HG02623 (cell line): ENCODE data around the gene PSMG3.

ENCODE experiments used
- ATAC-seq: cut with Tn5 transposase; IDR thresholded peaks from one replicate; pipeline ENCODE4 v1.9.1; 2021; ENCODE audit warnings: moderate library complexity; ENCODE audit not compliant: unreplicated experiment

Gene PSMG3

DNA sequence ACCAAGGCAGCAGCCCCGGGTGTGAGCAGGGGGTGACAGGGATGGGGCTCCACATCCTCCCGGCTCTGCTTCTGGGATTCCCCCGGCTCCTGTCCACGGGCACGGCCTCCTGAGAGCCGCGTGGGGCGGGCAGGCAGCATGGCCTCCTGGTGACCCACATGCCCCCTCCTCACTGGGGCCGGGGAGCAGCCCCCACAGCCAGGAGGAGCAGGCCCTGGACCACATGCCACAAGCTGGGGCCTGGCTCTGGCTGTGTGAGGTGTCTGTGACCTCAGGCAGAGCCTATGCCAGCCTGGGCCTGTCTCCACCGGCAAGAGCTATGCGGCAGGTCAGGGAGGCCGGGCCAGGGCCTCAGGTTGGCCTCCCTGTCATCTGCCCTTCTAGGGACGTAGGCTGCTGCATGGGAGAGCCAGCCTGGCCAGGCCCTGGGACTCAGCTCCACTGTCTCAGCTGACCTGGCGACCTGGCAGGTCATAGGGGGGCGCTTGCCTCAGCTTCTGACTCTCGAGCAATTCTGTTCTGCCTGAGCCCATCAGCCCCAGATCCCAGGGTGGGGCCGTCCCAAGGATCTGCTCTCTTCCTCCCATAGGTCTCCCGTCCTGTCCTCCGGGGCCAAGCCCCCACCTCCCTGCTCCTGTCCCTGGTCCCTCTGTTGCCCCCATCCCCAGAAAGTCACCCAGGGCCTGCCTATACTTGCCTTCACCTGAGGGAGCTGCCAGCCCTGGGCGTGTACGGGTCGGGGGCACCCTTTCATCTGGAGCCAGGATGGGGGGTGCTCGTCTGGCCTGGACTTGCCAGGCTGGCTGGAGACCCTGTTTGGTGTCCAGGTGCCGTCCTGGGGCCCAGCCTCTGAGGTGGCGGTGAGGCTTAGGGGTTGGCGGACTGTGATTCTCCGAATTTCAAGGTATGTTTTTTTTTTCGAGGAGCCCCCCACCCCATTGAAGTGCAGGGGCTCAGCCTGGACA is 9.9 kb downstream of the PSMG3 start:
- ATAC-seq = no peak

GRCh38 chr7:1558841-1559625 is 10.8 kb downstream of the PSMG3 start:
- no peak for ATAC-seq

DNA sequence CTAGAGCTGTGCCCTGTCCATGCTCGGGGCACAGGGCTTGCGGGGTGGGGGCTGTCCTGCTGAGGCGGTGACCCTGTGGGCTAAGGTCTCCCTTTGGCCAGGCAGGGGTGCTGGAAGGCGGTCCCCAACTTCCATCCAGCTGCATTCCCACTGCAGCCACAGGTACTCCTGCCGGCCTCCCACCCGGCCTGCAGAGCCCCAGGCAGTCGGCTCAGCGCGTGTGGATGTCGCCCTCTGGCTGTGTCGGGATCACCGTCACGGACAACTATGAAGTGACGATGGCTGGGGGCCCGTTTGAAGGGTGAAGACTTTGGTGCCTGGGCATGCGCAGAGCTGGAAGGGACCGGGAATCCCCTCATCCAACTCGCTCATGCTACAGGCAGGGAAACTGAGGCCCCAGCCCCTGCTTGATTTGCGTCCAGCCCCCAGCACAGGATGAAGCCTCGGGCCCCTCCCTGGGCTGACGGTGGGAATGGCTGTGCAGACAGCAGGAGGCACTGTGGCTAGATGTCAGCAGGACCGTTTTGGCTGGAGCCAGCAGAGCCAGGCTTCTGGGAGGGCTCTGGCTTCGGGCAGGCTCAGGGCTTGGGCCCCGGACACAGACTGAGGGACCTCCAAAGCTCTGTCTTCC is 11.5 kb downstream of the PSMG3 start:
- no peak for ATAC-seq

DNA sequence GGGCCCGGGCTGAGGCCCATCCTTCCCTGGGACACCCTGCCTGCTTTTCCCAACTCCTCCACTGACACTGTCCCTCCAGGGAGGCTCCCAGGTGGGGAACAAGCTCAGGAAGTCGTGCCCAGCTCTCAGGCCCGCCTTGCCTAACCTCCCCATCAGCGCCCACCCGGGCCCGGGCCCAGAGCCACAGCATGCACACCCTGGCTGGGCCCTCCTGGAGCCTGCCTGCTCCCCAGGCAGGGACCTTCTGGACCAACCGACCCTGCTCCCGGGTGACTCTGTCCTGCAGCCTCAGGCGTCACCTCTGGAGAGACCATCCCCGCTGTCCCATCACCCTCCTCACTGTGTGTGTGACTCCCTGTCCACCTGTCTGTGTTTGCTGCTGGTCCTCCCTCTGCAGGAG is 12.1 kb downstream of the PSMG3 start:
- no peak for ATAC-seq

DNA sequence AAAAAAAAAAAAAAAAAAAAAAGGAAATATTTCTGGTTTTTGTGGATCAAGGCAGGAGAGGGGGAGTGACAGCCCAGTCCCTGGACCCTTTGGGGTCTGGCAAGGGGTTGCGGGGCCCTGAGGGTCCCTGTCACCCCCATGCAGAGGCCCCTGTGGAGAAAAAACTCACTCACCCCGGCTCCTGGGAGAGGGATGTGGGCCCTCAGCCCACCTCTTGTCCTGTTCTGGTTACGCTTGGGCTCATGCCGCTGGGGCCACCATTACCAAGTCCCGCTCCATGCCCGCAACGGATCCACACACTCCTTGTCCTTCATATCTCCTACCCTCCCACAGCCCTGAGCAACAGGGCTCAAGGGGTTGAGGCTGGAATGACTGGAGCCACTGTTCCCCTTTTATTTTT is 12.8 kb downstream of the PSMG3 start:
- ATAC-seq = no peak

DNA sequence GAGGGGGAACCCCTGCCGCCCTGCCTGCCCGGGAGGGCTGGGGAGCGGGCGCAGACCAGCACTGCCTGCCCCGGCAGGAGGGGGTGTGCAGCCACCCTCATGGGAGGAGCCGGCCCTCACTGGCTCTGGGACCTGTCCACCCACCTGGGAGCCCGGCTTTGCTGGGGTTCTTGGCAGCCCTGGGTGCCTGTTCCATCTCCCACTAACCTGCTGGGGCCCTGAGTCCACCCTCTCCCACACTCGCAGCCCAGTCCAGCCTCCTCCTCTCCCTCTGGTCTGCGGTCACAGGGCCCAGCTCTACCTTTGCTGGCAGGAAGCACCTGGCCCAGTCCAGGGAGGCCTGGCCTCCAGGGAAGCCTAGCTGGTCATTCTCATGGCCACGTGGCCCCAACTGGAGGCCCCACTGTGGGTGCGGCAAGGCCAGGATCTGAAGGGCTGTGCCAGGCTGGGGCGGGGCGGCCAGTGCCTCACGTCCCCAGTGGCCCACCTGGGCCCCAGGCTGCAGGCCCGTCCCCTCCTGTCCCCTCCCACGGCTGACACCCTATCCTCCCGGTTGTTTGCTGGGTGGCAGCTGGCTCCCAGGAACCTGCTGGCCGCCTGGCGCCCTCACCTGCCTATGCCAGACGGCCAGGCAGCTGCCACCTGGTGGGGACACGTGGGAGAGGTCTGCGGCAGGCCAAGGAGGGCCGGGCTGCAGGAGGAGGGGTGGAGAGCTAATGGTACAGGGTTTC is 13.9 kb downstream of the PSMG3 start, which contains the start of gene TMEM184A:
Gene TMEM184A, minus strand, starts transcription at position 393 of the 731 bp plus-strand sequence. CDS start 721 bp downstream, outside the sequence.
- ATAC-seq = no peak

GRCh38 chr7:1555046-1555812 is 14.6 kb downstream of the PSMG3 start:
- ATAC-seq = no peak

GRCh38 chr7:1554333-1555045 is 15.3 kb downstream of the PSMG3 start:
- no peak for ATAC-seq

- no peak for ATAC-seq
Observed at GRCh38 chr7:1553512-1554210, 16.2 kb downstream of the PSMG3 start.

DNA sequence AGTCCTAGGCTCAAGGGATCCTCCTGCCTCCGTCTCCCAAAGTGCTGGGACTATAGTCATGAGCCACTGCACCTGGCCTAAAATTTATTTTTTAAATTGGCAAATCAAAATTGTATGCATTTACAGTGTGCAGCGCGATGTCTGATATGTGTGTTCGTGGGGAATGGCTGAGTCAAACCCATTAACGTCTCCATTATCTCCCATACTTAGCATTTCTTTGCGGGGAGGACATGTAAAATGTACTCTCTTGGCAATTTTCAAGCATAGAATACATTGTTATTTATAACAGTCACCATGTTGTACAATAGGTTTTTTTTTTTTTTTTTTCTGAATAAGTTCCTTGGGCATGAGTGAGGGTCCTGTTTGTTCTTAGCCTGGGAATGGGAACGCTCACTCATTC is 17.6 kb downstream of the PSMG3 start:
- ATAC-seq = no peak

DNA sequence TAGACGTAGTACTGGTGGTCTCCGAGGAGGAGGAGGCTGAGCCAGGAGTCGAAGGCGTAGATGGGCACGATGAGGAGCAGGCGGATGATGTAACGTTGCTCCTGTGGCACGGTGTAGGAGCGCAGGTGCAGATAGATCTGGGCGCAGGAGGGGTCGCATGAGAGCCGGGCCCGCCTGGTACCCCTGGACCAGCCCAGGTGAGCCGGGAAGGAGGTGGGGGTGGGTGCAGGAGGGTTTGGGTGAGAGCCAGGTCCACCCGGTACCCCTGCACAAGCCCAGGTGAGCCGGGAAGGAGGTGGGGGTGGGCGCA is 19.0 kb downstream of the PSMG3 start:
- no peak for ATAC-seq

- no peak for ATAC-seq
Observed at GRCh38 chr7:1550005-1550845, 19.6 kb downstream of the PSMG3 start.

- no peak for ATAC-seq
Observed at GRCh38 chr7:1549357-1550004, 20.4 kb downstream of the PSMG3 start.

DNA sequence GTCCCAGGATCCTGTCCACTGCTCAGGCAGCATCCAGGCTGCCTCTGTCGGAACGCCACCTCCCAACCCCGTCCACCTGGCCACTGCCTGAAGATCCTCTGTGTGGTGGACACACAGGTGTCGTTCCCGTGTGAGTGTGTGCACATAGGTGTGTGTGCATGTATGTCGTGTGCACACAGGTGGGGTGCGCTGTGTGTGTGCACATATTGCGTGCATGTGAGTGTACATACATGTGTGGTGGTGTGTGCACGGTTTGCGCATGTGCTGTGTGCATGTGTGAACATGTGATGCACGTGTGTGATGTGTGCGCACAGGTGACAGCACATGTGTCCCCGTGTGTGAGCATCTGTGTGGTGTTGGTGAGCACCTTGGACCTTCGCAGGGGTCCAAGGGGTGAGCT is 20.9 kb downstream of the PSMG3 start:
- no peak for ATAC-seq

DNA sequence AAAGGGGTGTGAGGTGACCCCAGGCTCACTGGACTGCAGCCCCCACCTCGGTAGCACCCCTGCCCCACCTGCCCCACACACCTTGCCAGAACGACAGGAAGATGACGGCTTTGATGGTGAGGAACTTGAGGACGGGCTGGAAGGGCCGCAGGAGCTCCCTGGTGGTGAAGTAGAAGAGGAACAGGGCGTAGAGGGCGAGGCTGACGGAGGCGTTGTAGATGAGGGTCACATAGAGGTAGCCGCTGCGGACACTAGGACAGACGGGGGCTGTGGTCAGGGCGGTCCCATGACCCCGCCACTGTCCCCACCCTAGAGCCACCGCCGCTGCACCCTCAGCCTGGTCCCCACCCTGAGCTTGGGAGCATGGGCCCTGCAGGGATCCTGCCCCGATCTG is 21.4 kb downstream of the PSMG3 start:
- ATAC-seq = no peak

- ATAC-seq = no peak
Observed at GRCh38 chr7:1547777-1548437, 21.9 kb downstream of the PSMG3 start.
